CD14-positive monocyte (primary cell): Measurements from ENCODE around the gene GRIK3. TPM values are rescaled to one million over a fixed set of nuclear protein-coding genes. Genes with fewer than 3 reads are reported as not detected.

Experiments
- DNase-seq, 3 donors: peaks; one replicate each; pipeline ENCODE4 v3.0.0-alpha.2; 2011 to 2022
- H2AFZ ChIP-seq: 2 replicates; pipeline ENCODE4 v1.6.0; 2012; ENCODE audit warnings: mild to moderate bottlenecking, low read depth, low read length, inconsistent platforms; ENCODE audit not compliant: insufficient read depth, poor library complexity, severe bottlenecking
- H3K27ac ChIP-seq, 2 donors: 1 replicate in 1 of 2; 2 replicates in 1 of 2; pipeline ENCODE4 v1.5.1; 2012 to 2013; ENCODE audit warnings: low read length in 2 of 2, control low read depth in 1 of 2, inconsistent platforms in 1 of 2, low read depth in 1 of 2, mild to moderate bottlenecking in 1 of 2
- H3K27me3 ChIP-seq, 2 donors: one replicate each; pipeline versions ENCODE4 v1.6.0 to v1.6.1; 2011 to 2013; ENCODE audit warnings: low read length in 2 of 2; ENCODE audit not compliant: control insufficient read depth in 2 of 2, insufficient read depth in 2 of 2
- H3K36me3 ChIP-seq, 2 donors: replicated peaks in 1 of 2; 1 replicate in 1 of 2; 2 replicates in 1 of 2; pipeline versions ENCODE4 v1.5.1 to v1.6.1; 2012 to 2013; ENCODE audit warnings: low read length in 2 of 2, control low read depth in 1 of 2, inconsistent platforms in 1 of 2, mild to moderate bottlenecking in 1 of 2; ENCODE audit not compliant: insufficient read depth in 2 of 2, control insufficient read depth in 1 of 2
- H3K4me1 ChIP-seq, 2 donors: 1 replicate in 1 of 2; 2 replicates in 1 of 2; pipeline versions ENCODE4 v1.5.1 to v1.6.1; 2012 to 2013; ENCODE audit warnings: low read length in 2 of 2, control low read depth in 1 of 2, inconsistent platforms in 1 of 2, mild to moderate bottlenecking in 1 of 2, moderate library complexity in 1 of 2; ENCODE audit not compliant: insufficient read depth in 2 of 2, control insufficient read depth in 1 of 2
- H3K4me2 ChIP-seq: replicated peaks from 2 replicates; pipeline ENCODE3; 2012; ENCODE audit warnings: low read length, moderate library complexity, mild to moderate bottlenecking; ENCODE audit not compliant: poor library complexity, severe bottlenecking; ENCODE audit errors: extremely low read depth
- H3K4me3 ChIP-seq, 3 experiments: fragments of 200-600 bp in 1 of 3; sonication (generic) in 1 of 3; replicated peaks in 1 of 3; 1 replicate in 2 of 3; 2 replicates in 1 of 3; pipeline ENCODE4 v1.5.1; 2011 to 2013; ENCODE audit warnings: low read length in 3 of 3, mild to moderate bottlenecking in 3 of 3, control low read depth in 2 of 3, low read depth in 2 of 3, inconsistent platforms in 1 of 3, moderate library complexity in 1 of 3
- H3K79me2 ChIP-seq: 2 replicates; pipeline ENCODE4 v1.6.0; 2012; ENCODE audit warnings: mild to moderate bottlenecking, control low read depth, inconsistent platforms, low read length, moderate library complexity; ENCODE audit not compliant: insufficient read depth
- H3K9ac ChIP-seq: 2 replicates; pipeline ENCODE4 v1.6.0; 2017; ENCODE audit warnings: low read length, mild to moderate bottlenecking; ENCODE audit not compliant: insufficient read depth, poor library complexity, severe bottlenecking
- H3K9me3 ChIP-seq, 2 donors: replicated peaks in 1 of 2; 1 replicate in 1 of 2; 2 replicates in 1 of 2; pipeline versions ENCODE4 v1.5.1 to v1.6.1; 2012 to 2013; ENCODE audit warnings: low read length in 2 of 2, control low read depth in 1 of 2; ENCODE audit not compliant: control insufficient read depth in 1 of 2, insufficient read depth in 1 of 2
- H4K20me1 ChIP-seq: 2 replicates; pipeline ENCODE4 v1.6.0; 2012; ENCODE audit warnings: mild to moderate bottlenecking, low read length, control low read depth, moderate library complexity; ENCODE audit not compliant: insufficient read depth
- H3K27ac Mint-ChIP-seq, 7 donors: one replicate each; pipeline ENCODE4 v1.8.0; 2020; ENCODE audit warnings: mild to moderate bottlenecking in 7 of 7, mixed read lengths in 7 of 7, moderate library complexity in 6 of 7, inconsistent platforms in 2 of 7
- H3K27me3 Mint-ChIP-seq, 3 donors: one replicate each; pipeline ENCODE4 v1.8.0; 2021 to 2022; ENCODE audit warnings: low read depth in 3 of 3, mild to moderate bottlenecking in 3 of 3, mixed read lengths in 3 of 3, moderate library complexity in 3 of 3, inconsistent platforms in 1 of 3
- H3K36me3 Mint-ChIP-seq, 2 donors: one replicate each; pipeline ENCODE4 v1.8.0; 2020; ENCODE audit warnings: mixed read lengths in 2 of 2, inconsistent platforms in 1 of 2, mild to moderate bottlenecking in 1 of 2
- H3K4me1 Mint-ChIP-seq: one replicate; pipeline ENCODE4 v1.8.0; 2020; ENCODE audit warnings: mild to moderate bottlenecking, mixed read lengths
- H3K4me3 Mint-ChIP-seq, 2 donors: one replicate each; pipeline ENCODE4 v1.8.0; 2020; ENCODE audit warnings: mild to moderate bottlenecking in 2 of 2, mixed read lengths in 2 of 2, moderate library complexity in 1 of 2
- H3K9me3 Mint-ChIP-seq, 7 donors: one replicate each; pipeline ENCODE4 v1.8.0; 2020 to 2022; ENCODE audit warnings: mixed read lengths in 7 of 7, mild to moderate bottlenecking in 6 of 7, moderate library complexity in 6 of 7, inconsistent platforms in 2 of 7
- WGBS: methylation state at CpG from one replicate; pipeline ENCODE4 v1.1.5; 2013; ENCODE audit warnings: missing lambda C conversion rate; ENCODE audit not compliant: insufficient coverage; 5-methylcytosine and 5-hydroxymethylcytosine counted together
- intact Hi-C, 2 donors: fragments of 100-400 bp; cut with micrococcal nuclease; formaldehyde crosslinking; loops; one replicate each; pipeline versions ENCODE4 v1.15.0 to v1.15.1; 2023
- polyA plus RNA-seq, 3 donors: library from polyadenylated mRNA; depleted of rRNA in 1 of 3; unstranded in 2 of 3; stranded (reverse) in 1 of 3; fragments of 300-500 nt in 2 of 3; fragments of >200 nt in 1 of 3; fragmentation: Illumina TruSeq in 2 of 3; gene quantifications; 1 replicate in 2 of 3; 2 replicates in 1 of 3; pipeline ENCODE4 v1.2.3, GENCODE V29; 2012 to 2021
- TF ChIP-seq, protein P1 (sequence below): fragments of 200-600 bp; IDR thresholded peaks from one replicate; pipeline ENCODE4 v1.8.0; 2022; ENCODE audit warnings: antibody characterized with exemption, mild to moderate bottlenecking

GRIK3 gene
- polyA plus RNA-seq, 3 donors: not detected

- no peak overlapping the region for H3K4me3 Mint-ChIP-seq
- no peak overlapping the region for H3K27ac Mint-ChIP-seq
- no peaks in the 10 kb centered on the region for H3K79me2 ChIP-seq
- 93% methylated on average over 2 of the region's 8 CpGs for WGBS
- no peaks in the 10 kb centered on the region for H3K27me3 ChIP-seq
- intact Hi-C loops: no loop called here
- no peak overlapping the region for H3K27ac ChIP-seq
- no peaks in the 10 kb centered on the region for H3K4me1 ChIP-seq
- DNase-seq: no peak
- no peaks in the 10 kb centered on the region for H3K4me1 Mint-ChIP-seq
- peaks cover 0 to 2% (median 0%) of the 10 kb centered on the region in 7 donors for H3K9me3 Mint-ChIP-seq
- TF ChIP-seq, protein P1, sequence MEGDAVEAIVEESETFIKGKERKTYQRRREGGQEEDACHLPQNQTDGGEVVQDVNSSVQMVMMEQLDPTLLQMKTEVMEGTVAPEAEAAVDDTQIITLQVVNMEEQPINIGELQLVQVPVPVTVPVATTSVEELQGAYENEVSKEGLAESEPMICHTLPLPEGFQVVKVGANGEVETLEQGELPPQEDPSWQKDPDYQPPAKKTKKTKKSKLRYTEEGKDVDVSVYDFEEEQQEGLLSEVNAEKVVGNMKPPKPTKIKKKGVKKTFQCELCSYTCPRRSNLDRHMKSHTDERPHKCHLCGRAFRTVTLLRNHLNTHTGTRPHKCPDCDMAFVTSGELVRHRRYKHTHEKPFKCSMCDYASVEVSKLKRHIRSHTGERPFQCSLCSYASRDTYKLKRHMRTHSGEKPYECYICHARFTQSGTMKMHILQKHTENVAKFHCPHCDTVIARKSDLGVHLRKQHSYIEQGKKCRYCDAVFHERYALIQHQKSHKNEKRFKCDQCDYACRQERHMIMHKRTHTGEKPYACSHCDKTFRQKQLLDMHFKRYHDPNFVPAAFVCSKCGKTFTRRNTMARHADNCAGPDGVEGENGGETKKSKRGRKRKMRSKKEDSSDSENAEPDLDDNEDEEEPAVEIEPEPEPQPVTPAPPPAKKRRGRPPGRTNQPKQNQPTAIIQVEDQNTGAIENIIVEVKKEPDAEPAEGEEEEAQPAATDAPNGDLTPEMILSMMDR: no peak
- no peaks in the 10 kb centered on the region for H3K36me3 Mint-ChIP-seq
- no peak overlapping the region for H2AFZ ChIP-seq
- no peaks in the 10 kb centered on the region for H4K20me1 ChIP-seq
- H3K9ac ChIP-seq: no peak overlapping the region
- peaks cover 0 to 11% (median 5%) of the 10 kb centered on the region in 3 donors for H3K27me3 Mint-ChIP-seq
- no peaks in the 10 kb centered on the region for H3K36me3 ChIP-seq
- no peak overlapping the region for H3K4me3 ChIP-seq
- no peak overlapping the region for H3K4me2 ChIP-seq
- no peaks in the 10 kb centered on the region for H3K9me3 ChIP-seq
Measured at GRCh38 chr1:36802018-36802417, 232.3 kb downstream of the GRIK3 start.

DNA sequence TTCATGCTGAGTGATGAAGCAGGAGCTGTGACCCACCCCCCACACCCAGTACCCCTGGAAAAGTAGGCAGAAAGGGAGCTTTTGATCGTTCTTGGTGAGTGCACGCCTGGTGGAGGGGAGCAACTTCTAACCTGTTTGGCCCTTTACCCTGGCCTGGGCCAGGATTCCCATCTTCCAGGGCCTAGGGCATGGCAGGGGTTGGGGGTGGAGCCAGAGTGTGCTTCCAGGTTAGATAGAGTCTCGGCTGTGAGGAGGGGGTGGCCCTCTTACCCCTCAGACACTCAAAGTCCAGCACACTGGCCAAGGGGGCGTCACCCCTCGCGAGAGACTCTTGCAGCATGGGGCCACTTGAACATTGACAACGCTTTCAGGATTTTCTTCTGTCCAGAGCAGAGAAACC, 236.6 kb downstream of the GRIK3 start:
- Mint-ChIP-seq H3K9me3 (peaks cover 0 to 2% (median 0%) of the 10 kb centered on the region in 7 donors), H3K27me3 (peaks cover 0 to 3% (median under 1%) of the 10 kb centered on the region in 3 donors), H3K27ac (peak overlapping the region in 1 of 7 donors; percentile 52), H3K4me3 (no peak overlapping the region), H3K36me3 (no peaks in the 10 kb centered on the region), H3K4me1 (no peaks in the 10 kb centered on the region)
- DNase-seq: no peak
- Histone ChIP-seq H3K27ac (no peak overlapping the region), H3K4me2 (no peak overlapping the region), H4K20me1 (no peaks in the 10 kb centered on the region), H3K4me1 (no peaks in the 10 kb centered on the region), H3K9ac (no peak overlapping the region), H2AFZ (no peak overlapping the region), H3K36me3 (no peaks in the 10 kb centered on the region), H3K27me3 (no peaks in the 10 kb centered on the region), H3K9me3 (no peaks in the 10 kb centered on the region), H3K79me2 (no peaks in the 10 kb centered on the region), H3K4me3 (no peak overlapping the region)
- intact Hi-C loops: no loop called here
- 71% methylated on average over 3 of the region's 7 CpGs for WGBS
- TF ChIP-seq, protein P1: no peak
